ENCODE measurements around the gene ACTBL2.

The ACTBL2 gene

DNA sequence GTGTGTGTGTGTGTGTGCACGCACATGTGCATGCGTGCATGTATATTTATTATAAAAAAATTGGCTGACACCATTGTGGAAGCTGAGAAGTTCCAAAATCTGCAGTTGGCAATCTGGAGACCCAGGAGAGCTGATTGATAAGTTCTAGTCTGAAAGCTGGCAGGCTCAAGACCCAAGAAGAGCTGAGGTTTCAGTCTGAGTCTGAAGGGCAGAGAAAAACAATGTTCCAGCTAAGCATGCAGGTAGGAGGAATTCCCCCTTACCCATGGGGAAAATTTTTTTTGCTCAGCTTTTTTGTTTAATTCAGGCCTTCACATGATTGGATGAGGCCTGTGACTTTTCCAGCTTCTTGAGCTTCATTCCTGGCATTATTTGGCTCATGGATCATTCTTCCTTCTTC is 31.2 kb upstream of the ACTBL2 start:
- TF ChIP-seq, protein P1, sequence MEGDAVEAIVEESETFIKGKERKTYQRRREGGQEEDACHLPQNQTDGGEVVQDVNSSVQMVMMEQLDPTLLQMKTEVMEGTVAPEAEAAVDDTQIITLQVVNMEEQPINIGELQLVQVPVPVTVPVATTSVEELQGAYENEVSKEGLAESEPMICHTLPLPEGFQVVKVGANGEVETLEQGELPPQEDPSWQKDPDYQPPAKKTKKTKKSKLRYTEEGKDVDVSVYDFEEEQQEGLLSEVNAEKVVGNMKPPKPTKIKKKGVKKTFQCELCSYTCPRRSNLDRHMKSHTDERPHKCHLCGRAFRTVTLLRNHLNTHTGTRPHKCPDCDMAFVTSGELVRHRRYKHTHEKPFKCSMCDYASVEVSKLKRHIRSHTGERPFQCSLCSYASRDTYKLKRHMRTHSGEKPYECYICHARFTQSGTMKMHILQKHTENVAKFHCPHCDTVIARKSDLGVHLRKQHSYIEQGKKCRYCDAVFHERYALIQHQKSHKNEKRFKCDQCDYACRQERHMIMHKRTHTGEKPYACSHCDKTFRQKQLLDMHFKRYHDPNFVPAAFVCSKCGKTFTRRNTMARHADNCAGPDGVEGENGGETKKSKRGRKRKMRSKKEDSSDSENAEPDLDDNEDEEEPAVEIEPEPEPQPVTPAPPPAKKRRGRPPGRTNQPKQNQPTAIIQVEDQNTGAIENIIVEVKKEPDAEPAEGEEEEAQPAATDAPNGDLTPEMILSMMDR (conservative IDR thresholded peaks at IDR 0.05) = no peak

DNA sequence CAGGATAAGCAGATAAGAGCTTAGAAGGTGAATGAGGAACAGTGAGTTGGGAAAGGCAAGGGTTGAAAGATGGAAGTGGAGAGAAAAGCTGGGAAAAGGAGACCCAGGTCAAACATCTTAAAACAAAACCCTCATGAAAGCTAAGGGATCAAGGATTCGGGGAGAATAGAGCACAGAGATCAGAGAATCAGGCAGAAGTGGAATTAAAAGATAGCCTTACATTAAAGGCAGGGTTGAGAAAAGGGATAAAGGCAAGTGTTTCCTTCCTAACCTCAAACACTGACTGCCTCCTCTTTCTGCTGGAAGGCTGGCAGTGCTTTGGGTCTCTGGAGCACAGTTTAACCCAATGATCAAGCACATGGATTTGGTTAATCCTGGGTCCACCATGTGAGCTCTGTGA is 28.7 kb upstream of the ACTBL2 start:
- TF ChIP-seq, protein P1 (conservative IDR thresholded peaks at IDR 0.05) = no peak
- H3K27ac ChIP-seq = no peak overlapping the region

More for the DNA sequence above, 31.2 kb upstream of the ACTBL2 start:
- no peak overlapping the region for H3K27ac ChIP-seq

DNA sequence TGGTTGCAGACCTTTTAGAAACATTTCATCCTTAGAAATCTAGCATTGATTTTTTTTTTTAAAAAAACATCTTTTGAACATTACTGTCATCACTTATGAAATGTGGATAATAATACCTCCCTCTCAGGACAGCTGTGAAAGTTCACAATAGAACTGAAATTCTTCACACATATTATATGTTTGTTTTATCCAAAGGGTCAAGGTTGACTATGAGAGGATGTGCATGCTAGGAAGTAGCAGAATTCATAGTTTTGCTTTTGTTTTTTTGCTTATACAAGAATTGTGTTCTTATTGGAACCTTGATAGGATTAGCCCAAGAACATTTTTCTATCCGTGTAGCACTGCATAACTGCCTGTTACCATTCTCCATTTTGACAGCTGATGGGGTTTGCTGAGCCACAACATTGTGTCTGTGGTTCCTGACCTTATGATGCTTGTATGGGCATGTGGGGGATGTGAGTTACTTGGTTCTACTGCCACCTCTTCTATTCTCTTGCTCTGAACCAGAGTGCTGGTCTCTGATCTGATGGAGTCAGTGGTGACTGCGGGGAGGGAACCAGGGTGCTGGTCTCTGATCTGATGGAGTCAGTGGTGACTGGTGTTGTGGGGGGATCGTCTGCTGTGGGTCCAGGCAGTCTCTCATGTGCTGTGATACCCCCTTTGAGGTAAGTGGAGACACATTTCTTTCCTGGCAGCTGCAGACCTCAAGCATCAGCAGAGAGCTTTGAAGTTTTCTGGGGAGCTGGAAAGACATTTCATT is 27.1 kb upstream of the ACTBL2 start:
- TF ChIP-seq, protein P1 (conservative IDR thresholded peaks at IDR 0.05) = no peak
- H3K27ac ChIP-seq = no peak overlapping the region

DNA sequence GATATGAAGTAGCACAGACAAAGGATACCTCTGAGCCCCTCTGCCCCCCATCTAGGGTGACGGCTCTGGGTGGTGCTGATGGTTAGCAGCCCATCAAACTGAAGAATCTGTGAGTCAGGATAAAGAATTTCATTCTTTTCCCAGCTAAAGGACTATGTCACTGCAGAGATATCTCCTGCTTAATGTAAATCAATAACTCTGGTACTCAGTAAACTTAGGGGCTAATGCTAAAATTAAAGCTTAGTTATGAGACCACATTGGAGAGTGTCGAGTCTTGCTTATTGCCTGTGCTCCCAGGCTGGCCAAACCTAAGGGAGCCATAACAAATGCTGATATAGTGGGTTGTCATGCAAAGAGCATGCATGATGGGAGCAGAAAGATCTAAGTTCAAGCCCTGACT is 25.6 kb upstream of the ACTBL2 start:
- TF ChIP-seq, protein P1 (conservative IDR thresholded peaks at IDR 0.05) = no peak
- no peak overlapping the region for H3K27ac ChIP-seq

DNA sequence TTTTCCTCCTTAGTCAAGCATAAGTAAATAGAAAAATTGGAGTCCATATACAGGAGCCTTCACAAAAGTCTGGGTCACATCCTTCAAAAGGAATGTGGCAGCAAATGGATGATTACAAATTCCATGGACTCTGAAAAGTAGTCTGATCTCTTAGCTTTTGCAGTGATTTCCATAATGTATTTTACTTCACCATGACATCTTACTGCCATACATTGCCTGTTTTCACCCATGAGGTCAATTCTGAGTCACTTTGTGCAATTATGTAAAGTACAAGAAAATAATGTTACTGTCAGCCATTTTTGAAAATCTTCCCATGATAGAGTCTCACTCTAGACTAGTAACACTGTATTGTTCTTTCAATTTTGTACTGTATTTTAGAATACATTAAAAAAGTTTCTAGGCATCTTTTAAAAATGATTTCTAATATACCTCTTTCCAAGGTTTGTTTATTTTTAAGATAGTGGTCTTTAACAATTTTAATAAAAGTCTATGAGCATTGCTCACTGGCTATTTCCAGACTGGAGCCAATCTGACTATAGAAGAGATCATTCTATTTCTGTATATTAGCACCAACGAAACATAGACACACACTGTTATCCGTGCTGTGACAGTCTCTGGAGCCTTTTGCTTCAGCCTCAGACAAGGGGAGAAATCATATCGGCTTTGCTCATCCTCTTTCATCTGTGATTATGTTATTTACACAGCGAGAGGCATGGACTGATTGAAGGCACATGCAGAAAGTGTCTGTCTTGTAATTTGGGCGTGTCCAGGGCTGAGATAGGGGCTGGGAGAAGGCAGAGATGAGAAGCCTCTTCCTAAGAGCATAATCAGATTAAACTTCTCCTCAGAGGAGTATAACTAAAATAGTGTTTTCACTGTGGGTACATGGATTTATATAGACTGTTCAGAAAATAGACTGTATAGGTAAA is 22.9 kb upstream of the ACTBL2 start:
- TF ChIP-seq, protein P1 (conservative IDR thresholded peaks at IDR 0.05) = no peak
- H3K27ac ChIP-seq = no peak overlapping the region

DNA sequence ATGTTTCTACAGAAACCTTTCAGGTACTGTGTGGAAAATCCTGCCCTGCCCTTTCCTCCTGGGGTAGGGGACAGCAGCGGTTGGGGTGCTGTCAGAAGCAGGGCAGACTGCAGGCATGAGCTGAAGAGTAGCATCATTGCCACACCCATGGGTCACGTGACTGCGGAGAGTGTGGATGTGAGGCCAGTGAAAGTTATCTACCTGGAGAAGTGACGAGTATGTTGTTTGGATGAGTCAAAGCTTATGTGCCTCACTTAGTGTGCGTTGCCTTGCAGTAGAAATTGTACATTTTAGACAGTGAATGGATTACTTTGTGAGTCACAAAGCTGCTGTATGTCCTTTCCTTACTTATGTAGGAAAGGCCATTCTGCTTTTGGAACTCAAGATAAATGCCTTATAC is 21.7 kb upstream of the ACTBL2 start:
- no peak overlapping the region for H3K27ac ChIP-seq
- TF ChIP-seq, protein P1 (conservative IDR thresholded peaks at IDR 0.05) = no peak

DNA sequence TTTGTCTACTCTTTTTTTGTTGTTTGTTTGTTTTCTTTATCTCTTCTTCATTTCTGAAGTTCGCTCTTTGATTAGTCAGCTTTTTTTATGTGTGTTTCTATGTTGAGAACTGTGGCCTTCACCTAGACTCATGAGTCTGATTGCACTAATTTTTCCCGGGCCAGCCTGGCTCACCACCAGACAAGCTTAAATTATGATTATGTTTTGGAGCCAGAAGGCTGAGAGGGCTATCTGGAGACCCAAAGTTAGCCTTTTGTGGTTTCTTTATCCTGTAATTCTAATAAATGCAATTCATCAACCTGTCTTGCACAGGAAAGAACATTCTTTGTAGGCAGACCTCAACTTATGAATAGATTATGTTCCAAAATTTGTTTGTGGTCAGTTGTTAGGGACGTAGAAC is 20.8 kb upstream of the ACTBL2 start:
- TF ChIP-seq, protein P1 (conservative IDR thresholded peaks at IDR 0.05) = no peak
- H3K27ac ChIP-seq = no peak overlapping the region
